ENCODE results near the gene DIAPH1. TPM values are rescaled to one million over a fixed set of nuclear protein-coding genes. Genes with fewer than 3 reads are reported as not detected.
A peak's percentile ranks its signal among the peaks of the same experiment; 100 is the strongest.

DIAPH1 gene
- total RNA-seq, 4 donors from 2014 or later = 63.0 to 157 (median 124) TPM

GRCh38 chr5:141516672-141517025 is 102.2 kb downstream of the DIAPH1 start:
- peak overlapping the region in 3 of 4 donors; percentile 59 to 95 (median 94) for H3K27ac ChIP-seq
- H3K4me1 ChIP-seq = peaks cover 37 to 99% (median 79%) of the 10 kb centered on the region in 3 donors
- intact Hi-C loops (cut with DNase I) = no loop called here
- no peak for DNase-seq
- no peaks in the 10 kb centered on the region for H3K9me3 ChIP-seq
- WGBS, 2 donors = 95% methylated on average over 4 of the region's 8 CpGs; no CpG with 5 or more reads in 1 of the 2 donors
- no peaks in the 10 kb centered on the region for H3K27me3 ChIP-seq
- TF ChIP-seq, protein P1, sequence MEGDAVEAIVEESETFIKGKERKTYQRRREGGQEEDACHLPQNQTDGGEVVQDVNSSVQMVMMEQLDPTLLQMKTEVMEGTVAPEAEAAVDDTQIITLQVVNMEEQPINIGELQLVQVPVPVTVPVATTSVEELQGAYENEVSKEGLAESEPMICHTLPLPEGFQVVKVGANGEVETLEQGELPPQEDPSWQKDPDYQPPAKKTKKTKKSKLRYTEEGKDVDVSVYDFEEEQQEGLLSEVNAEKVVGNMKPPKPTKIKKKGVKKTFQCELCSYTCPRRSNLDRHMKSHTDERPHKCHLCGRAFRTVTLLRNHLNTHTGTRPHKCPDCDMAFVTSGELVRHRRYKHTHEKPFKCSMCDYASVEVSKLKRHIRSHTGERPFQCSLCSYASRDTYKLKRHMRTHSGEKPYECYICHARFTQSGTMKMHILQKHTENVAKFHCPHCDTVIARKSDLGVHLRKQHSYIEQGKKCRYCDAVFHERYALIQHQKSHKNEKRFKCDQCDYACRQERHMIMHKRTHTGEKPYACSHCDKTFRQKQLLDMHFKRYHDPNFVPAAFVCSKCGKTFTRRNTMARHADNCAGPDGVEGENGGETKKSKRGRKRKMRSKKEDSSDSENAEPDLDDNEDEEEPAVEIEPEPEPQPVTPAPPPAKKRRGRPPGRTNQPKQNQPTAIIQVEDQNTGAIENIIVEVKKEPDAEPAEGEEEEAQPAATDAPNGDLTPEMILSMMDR (IDR thresholded peaks at IDR 0.05) = no peak
- TF ChIP-seq POLR2A (IDR thresholded peaks at IDR 0.05) = no peak
- H3K36me3 ChIP-seq = peaks cover 0 to 46% (median 8%) of the 10 kb centered on the region in 3 donors
- no peak overlapping the region for H3K4me3 ChIP-seq

DNA sequence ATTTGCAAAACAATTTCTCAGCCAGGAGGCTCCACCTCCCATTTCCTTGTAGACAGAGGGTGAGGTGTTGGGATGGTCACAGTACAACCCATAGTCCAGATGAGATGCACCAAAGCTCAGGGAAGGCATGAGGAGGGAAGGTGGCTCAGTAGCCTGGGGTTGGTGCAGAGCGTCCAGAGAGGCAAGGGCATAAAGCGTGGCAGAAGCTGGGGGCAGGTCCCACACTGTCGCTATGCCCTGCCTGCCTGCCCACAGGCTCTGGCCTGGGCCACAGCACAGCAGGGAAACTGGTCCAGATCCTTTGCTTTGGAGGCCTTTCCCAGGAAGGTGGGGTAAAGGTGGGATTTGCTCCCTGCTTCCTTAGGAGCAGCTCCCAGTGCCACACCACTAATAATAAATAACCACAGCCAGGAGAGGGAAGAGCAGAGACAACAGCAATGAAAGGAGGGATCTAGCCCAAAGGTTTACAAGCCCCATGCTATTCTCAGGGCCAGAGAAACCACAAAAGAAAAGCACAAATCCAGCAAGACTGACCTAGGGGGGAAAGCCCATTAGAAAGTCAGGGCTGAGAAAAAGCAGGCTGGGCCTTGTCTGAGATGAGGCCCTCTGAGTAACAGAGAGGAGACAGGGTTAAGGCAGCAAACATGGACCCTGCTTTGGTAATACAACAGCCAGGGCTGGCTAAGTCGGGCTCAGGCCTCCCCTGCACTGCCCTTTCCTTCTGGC is 102.7 kb downstream of the DIAPH1 start:
- WGBS, 2 donors = 67 to 90% methylated on average over 2 to 4 of the region's 4 CpGs
- H3K36me3 ChIP-seq = peaks cover 0 to 52% (median 8%) of the 10 kb centered on the region in 3 donors
- H3K27ac ChIP-seq = peak overlapping the region; percentile 59 to 95 (median 90)
- H3K27me3 ChIP-seq = no peaks in the 10 kb centered on the region
- no peak for TF ChIP-seq POLR2A (IDR thresholded peaks at IDR 0.05)
- TF ChIP-seq, protein P1 (IDR thresholded peaks at IDR 0.05) = no peak
- H3K4me1 ChIP-seq = peaks cover 35 to 94% (median 73%) of the 10 kb centered on the region in 3 donors
- intact Hi-C loops (cut with DNase I) = no loop called here
- no peaks in the 10 kb centered on the region for H3K9me3 ChIP-seq
- no peak for DNase-seq
- no peak overlapping the region for H3K4me3 ChIP-seq

DNA sequence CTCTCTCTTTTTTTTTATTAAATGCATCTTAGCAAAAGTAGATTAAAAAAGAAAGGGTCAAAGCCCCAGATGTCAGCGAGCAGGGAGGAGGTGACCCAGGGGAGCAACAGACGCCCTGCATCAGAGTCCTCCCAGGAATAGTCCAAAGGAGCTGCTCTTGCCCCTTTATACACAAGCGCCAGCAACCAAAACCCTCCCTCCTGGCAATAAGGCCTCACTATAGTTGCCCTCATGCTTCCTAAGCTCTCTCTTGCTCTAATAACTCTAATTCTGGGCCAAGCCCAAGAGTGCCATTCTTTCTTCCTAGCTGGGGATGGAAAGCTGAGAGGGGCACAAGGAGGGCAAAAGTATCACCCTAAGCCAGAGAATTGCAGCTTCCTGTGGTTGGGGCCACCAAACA is 103.7 kb downstream of the DIAPH1 start:
- H3K36me3 ChIP-seq = peaks cover 0 to 61% (median 8%) of the 10 kb centered on the region in 3 donors
- no peak for DNase-seq
- H3K4me1 ChIP-seq = peaks cover 26 to 87% (median 64%) of the 10 kb centered on the region in 3 donors
- H3K4me3 ChIP-seq = no peak overlapping the region
- TF ChIP-seq, protein P1 (IDR thresholded peaks at IDR 0.05) = no peak
- no peaks in the 10 kb centered on the region for H3K9me3 ChIP-seq
- intact Hi-C loops (cut with DNase I) = no loop called here
- 75 to 83% methylated on average over 3 of the region's 3 CpGs for WGBS, 2 donors
- H3K27me3 ChIP-seq = no peaks in the 10 kb centered on the region
- H3K27ac ChIP-seq = peak overlapping the region; percentile 86 to 95 (median 94)

- Histone ChIP-seq H3K9me3 (no peaks in the 10 kb centered on the region), H3K4me3 (peak overlapping the region in 3 of 4 donors; percentile 63 to 76 (median 66)), H3K36me3 (peaks cover 0 to 67% (median 8%) of the 10 kb centered on the region in 3 donors), H3K4me1 (peaks cover 21 to 87% (median 59%) of the 10 kb centered on the region in 3 donors), H3K27me3 (no peaks in the 10 kb centered on the region), H3K27ac (peak overlapping the region; percentile 86 to 95 (median 94))
- intact Hi-C loops (cut with DNase I) = loop anchor here (5.0 kb wide), 1 partner anchor 37 kb away; the partner anchor contains the start of gene PCDHGC3
- WGBS, 2 donors = 30 to 53% methylated on average over 3 to 5 of the region's 6 CpGs
- no peak for TF ChIP-seq POLR2A (IDR thresholded peaks at IDR 0.05)
- TF ChIP-seq, protein P1 (IDR thresholded peaks at IDR 0.05) = no peak
- DNase-seq = no peak
These were observed 104.3 kb downstream of the DIAPH1 start for GRCh38 chr5:141514330-141515133.
